ENCODE data around the gene MICB.

The MICB gene

DNA sequence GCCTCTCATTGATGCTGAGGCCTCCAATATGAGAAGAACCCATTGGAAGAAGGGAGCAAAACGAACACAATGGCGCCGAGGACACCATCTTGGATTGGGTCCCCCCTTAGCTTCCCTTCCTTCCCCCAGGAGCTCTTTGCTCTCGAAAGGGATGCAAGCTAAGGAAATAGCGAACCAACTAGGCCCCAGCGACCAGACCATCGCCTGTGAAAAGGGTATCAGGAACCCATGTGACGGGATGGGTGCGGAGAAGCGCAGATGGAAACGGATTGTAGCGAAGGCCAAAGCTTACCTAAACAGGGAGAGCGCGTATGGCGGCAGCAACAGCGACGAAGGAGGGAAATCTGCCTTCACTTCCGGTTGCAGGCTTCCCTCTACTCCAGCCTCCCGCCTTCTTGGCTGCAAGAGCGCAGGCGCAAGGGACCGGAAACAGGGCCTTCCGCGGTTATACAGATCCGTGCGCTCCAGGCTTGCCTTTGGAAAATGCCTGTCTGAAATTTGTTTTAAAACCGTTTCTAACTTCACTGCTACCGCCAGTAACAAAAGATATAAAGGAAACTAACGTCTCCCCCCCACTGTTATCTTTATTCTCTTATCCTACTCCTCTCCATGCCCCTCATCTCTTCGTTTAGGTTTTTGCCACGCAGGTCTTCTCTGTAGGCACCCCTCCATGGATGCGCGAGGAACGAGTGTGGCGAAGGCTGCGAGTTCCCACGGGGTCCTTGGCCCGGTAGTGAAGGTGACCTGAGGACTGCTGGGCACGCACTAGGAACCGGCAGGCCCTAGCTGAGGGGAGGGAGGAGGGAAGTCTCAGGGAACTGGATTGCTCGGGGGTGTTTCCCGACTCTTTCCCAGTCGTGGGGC, 43.9 kb downstream of the MICB start, which contains the start of gene DDX39B:
Gene DDX39B, minus strand, starts transcription at position 346 of the 864 bp plus-strand sequence. CDS start 1,471 bp downstream, outside the sequence.
- peak; percentile 94 for DNase-seq

DNA sequence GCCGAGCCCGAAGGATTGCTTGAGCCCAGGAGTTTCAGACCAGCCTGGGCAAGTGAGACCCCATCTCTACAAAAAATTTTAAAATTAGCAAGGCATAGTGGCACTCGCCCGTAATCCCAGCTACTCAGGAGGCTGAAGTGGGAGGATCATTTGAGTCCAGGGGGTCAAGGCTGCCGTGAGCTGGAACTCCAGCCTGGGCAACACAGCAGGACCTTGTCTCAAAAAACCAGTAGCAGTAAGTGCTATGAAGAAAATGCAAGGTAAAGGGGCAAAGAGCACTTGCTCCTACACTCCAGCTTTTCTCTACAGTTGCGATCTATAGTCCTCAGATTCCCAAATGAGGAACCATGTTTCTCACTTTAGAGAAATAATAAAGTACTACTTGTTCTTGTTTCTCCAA, 45.7 kb downstream of the MICB start:
- DNase-seq: no peak

DNA sequence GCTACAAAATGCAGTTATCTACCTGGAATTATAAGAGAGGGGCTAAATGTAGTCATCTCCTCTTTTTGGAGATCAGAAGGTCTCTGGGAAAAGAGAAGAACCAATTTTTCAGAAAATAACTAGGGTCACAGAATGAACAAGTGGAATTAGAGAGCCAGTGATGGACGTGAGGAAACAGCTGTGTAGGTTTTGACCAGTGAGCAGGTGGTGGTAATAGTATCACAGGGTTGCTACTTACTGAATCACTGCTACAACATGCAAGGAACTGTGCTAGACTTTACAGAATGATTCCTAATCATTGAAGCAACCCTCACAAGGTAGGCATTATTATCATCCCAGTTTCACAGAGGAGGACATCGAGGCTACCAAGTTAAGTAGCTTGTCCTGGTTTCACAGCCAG, 46.7 kb downstream of the MICB start:
- no peak for DNase-seq

DNA sequence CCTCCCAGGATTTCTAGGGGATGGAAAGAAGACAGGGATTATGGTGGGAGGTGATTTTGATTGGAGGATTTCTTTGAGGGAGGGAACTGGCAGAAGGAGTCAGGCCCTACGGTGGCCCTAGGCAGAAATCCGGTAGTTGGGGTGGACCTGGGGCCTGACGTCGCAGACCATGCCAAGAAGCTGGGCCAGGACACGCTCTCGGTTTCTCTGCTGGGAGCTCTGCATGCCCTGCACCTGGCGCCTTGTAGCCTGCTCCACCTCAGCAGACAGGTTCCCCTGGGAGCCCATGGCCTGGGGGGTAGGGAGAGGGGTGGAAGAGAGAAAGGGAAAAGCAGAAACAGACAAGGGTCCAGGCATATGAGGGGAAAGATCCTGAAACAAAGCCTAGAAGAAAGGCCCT, 47.3 kb downstream of the MICB start:
- no peak for DNase-seq

DNA sequence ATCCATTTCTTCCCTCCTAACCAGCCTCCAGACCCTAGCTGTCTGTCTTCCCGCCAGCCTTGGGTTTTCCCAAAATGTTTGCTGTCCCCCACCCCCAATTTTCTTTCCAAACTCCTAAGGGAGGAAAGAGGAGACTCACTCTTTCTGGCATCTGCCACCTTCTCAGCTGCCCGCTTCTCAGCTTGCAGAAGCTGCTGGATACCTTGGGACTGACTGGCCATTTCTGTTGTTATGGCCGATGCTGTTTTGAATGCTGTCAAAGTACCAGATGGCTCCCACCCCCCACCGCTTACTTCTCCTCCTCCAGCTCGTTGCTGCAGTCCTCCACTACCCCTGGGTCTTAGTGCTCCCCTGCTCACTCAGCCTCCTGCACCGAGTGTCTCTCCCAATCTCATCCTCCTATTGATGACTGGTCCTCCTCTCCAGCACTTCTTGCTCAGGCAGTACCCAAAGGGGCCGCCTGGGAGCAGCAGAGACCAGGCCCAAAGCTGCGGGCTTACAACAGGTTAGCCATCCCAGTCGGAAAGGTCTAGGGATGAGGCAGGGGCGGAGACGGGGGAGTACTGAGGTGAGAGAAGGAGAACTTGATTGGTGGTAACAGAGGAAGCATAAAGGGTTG, 48.5 kb downstream of the MICB start, which contains the start of gene ATP6V1G2:
Gene ATP6V1G2, minus strand, starts transcription at position 270 of the 619 bp plus-strand sequence. Its CDS starts 49 bp downstream, at position 221.
- DNase-seq: peak; percentile 94

DNA sequence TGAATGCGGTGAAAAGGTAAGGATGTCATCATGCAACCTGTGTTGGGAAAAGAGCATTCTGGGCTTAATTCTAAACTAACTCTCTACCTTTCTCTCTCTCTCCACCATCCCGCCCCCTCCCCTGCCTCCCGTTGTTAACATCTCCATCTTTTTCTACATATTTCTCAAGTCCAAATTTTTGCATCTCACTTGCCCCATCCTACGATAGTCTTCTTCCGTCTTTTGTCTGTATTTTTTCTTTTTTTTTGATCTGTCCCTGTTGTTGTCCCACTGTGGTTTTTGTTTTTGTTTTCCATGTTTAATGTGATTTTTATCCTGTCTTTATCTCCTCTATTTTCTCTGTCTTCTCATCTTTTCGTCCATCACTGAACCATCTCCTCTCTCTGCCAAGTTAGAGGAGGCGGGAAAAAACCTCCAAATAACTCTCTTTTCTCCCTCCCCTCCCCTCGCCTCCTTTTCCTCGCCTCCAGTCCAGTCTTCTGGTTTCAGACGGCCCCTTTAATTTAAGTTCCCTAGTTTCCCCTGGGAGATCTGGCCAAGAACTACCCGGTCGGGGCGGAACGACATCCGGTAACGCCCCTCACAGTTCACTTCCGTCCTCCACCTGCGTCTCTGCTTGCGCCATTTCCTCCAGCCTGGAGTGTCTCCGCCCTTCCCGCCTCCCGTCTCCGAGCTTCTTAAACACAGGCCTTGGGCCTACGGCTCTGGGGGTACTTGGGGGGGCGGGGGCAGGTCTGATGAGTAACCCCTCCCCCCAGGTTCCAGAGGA, 49.2 kb downstream of the MICB start, which contains the start of gene NFKBIL1:
Gene NFKBIL1, plus strand, starts transcription at position 651 of the 769 bp plus-strand sequence. Its CDS starts 87 bp downstream, at position 738.
- DNase-seq: peak; percentile 93

DNA sequence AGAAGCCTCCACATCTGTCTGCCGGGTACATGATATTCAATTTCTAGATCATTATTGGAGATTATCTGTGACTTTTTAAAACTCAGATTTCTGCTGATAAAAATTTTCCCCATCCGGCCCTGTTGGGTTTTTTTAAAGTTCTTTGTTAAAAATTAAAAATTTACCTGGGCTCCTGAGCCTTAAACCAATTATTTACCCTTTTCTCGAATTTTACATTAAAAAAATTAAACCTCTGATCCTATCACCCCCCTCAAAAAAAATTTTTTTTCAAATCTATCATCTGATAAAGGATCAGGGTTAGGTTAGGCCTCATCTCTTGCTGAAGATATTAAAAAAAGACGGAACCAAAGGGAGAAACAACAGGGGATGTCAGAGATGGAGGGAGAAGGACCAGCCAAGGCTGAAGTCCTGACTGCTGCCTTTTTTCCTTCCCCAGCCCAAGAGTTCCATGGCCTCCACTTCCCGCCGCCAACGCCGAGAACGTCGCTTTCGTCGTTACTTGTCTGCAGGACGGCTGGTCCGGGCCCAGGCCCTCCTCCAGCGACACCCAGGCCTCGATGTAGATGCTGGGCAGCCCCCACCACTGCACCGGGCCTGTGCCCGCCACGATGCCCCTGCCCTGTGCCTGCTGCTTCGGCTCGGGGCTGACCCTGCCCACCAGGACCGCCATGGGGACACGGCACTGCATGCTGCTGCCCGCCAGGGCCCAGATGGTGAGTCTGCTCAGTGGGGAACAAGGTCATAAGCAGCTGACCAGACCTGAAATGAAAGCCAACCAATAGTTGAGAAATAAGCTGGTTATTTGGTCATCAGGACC, 50.0 kb downstream of the MICB start:
- no peak for DNase-seq

DNA sequence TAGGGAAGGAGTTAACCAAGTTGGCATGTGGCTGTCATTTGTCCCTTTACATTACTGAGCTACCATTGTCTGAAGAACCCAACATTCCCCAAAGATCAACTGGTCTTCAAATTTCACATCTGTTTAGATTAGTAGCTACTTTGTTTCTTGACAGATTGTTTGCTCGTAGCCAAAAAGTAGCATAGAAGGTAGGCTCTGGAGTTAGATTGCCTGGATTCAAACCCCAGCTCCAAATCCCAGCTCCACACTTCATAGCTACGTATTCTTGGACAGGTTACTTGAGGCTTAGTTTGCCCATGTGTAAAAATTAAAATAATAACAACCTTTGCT, 50.6 kb downstream of the MICB start:
- no peak for DNase-seq

DNA sequence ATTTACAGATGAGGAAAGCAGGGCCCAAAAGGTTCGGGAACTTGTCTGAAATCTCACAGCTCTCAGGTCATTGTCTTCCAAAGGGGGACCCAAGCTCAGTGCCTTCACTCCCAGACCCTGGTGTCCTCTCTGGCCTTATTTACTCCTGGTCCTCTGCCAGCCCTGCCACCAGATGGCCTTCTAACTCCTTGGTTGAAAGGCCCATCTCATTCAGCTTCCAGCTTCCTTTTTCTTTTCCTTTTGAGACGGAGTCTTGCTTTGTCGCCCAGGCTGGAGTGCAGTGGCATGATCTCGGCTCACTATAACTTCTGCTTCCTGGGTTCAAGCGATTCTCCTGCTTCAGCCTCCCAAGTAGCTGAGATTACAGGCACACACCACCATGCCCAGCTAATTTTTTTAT, 53.4 kb downstream of the MICB start:
- DNase-seq: peak; percentile 72

DNA sequence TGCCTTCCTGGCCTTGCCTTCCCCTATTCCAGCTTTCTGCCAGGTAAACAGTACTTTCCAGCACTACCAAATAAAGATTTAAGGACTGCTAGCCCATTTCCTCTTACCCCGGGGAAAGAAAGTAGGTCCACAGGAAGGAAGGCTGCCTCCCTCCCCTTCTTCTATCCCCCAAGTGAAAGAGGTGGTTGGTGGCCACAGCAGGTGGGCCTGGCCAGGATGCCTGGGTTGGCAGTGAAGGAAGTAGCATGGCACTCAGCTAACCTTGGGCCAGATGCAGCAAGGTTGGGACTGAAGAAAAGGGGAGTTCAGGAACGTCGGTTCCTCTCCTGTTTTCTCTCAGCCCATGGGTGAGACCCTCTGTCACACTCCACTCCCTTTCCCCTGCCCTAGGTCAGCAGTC, 58.4 kb downstream of the MICB start:
- DNase-seq: no peak

DNA sequence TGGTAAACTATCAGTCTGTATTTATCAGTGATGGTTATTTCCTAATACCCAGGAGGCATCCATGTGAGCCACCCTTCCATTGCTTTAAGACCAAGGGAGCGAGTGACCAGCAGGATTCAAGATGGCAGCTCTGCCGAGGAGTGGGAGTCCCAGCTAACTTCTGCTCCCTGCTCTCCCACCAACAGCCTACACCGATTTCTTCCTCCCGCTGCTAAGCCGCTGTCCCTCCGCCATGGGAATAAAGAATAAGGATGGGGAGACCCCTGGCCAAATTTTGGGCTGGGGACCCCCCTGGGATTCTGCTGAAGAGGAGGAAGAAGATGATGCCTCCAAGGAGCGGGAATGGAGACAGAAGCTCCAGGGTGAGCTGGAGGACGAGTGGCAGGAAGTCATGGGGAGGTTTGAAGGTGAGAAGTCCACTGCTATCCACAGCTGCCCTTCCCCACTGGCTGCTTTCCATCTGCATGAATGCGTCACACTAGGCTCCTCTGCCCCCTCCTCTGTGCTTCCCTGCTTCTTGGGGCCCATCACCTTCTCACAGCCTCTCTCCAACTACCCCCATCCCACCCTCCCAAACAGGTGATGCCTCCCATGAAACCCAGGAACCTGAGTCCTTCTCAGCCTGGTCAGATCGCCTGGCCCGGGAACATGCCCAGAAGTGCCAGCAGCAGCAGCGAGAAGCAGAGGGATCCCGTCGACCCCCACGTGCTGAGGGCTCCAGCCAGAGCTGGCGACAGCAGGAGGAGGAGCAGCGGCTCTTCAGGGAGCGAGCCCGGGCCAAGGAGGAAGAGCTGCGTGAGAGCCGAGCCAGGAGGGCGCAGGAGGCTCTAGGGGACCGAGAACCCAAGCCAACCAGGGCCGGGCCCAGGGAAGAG, 59.7 kb downstream of the MICB start:
- no peak for DNase-seq

DNA sequence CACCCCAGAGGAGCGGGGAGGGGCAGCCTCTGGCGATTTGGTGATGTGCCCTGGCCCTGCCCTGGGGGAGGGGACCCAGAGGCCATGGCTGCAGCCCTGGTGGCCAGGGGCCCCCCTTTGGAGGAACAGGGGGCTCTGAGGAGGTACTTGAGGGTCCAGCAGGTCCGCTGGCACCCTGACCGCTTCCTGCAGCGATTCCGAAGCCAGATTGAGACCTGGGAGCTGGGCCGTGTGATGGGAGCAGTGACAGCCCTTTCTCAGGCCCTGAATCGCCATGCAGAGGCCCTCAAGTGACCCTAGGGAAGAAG, 60.3 kb downstream of the MICB start:
- no peak for DNase-seq

DNA sequence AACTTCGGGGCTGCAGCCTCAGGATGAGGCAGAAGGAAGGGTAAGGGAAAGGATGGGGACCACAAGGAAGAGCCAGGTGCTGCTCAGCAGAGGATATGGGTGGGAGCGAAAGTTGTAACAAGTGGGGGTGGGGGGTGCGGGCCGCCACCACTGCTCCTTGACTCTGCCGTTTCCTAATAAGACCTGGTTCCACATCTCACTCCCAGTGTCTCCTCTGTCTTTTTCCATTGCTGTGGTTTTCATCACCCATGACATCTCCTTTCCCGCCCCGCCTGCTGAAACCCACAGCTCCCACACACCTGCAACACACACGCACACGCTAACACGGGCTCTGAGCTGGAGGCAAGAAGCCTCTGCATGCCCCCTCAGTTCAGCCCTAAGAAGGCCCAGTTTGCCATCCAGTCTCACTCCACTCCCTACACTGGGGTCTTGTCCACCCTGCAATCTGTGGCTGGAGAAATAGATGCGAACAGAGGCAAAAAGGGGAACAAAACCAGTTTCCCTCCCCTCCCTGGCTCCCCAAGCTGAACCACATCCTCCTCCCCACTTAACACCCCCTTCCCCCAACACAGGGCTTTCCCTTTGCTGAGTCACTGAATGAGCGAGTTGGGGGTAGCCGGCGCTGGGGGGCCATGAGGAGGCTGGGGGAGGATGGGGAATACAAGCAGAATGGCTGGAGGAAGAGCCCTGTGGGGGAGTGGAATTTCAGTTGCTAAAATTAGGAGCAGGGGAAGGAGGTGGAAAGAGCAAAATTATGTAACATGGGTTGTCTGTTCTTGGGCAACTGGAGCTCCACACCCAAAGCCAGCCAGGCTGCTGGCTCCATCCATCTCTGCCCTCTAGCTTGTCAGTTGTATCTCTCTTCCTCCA, 60.9 kb downstream of the MICB start:
- DNase-seq: peak; percentile 77

DNA sequence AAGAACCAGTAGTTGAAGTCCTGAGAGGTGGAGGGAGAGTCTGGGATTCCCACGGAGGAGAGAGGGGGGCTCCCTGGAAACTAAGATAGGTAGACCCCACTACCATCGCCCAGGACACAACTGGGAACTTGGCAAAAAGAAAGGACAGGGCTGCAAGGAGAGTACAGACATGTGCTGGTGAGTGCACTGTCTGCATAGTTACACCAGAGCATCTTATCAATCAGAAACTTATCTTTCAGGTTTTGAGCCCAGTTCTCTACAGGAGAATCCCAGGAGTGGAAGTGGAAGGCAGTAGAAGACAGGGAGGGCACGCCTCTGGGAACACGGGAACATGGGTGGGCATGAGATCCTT, 61.6 kb downstream of the MICB start:
- no peak for DNase-seq

DNA sequence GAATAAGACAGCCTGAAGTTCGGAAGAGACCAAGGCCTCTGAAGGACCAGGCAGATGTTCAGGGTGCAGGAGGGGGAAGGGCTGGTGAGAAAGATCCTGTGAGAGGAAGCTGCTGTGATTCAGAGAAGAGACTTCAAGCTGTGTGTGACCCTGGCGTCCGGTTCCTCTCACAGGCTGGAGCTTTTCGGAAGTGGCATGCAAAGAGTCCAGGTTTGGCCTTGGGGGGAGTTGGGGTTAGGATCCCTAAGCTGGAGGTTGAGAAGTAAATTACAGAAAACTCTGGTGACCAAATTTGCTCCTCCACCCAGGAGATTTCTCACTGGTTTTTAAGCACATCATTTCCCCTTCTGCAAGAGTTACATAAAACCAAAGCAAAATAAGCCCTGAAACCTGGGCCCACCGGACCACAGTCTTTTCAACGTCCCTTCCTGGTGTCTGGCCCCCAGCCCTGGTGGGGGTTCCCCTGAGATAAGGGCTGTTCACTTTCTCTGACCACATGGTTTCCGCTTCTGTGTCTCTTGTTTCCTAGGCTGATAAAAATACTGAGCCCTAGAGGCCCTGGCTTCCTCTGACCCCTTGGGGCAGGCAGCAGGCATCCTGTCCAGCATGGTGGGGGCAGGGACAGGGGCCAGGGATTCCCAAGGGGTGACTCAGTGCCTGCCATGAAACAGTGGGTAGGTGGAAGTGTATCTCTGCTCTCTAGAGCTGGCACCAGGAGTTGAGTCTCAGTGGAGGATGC, 62.2 kb downstream of the MICB start:
- peak; percentile 72 for DNase-seq

DNA sequence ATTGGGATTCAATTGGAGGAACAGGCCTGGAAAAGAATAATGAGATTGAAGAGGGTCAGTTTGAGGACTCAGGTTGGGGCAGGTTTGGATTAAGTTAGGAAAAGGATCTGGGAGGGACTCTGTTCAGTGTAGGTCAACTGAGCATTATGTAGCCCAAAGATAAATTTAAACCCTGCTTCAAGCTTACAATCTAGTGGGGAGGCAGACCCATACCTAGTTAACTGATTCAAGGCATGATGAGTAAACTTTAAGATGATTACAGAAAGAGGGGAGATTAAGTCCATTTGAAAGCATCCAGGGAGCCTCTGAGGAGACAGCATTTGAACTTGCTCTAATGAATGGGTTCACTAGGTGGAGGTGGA, 62.7 kb downstream of the MICB start:
- no peak for DNase-seq
